ENCODE data around the gene RHBDF1. TPM values are rescaled to one million over a fixed set of nuclear protein-coding genes. Genes with fewer than 3 reads are reported as not detected.
"Not testable (repeated sequence)": the region's sequence is repeated elsewhere in the genome, so short reads cannot be mapped to it uniquely, and the experiment has no call there.

The RHBDF1 gene
- total RNA-seq, 1 donor from 2014 or later = 46.5 TPM

- TF ChIP-seq, protein P1, sequence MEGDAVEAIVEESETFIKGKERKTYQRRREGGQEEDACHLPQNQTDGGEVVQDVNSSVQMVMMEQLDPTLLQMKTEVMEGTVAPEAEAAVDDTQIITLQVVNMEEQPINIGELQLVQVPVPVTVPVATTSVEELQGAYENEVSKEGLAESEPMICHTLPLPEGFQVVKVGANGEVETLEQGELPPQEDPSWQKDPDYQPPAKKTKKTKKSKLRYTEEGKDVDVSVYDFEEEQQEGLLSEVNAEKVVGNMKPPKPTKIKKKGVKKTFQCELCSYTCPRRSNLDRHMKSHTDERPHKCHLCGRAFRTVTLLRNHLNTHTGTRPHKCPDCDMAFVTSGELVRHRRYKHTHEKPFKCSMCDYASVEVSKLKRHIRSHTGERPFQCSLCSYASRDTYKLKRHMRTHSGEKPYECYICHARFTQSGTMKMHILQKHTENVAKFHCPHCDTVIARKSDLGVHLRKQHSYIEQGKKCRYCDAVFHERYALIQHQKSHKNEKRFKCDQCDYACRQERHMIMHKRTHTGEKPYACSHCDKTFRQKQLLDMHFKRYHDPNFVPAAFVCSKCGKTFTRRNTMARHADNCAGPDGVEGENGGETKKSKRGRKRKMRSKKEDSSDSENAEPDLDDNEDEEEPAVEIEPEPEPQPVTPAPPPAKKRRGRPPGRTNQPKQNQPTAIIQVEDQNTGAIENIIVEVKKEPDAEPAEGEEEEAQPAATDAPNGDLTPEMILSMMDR (conservative IDR thresholded peaks at IDR 0.05) = no peak
- H3K36me3 Mint-ChIP-seq (ENCODE audit: low read depth) = peaks cover 23% of the 10 kb centered on the region
- H3K4me1 Mint-ChIP-seq = peaks cover 32% of the 10 kb centered on the region
- peak overlapping the region; percentile 97 for H3K4me3 Mint-ChIP-seq
- H3K27ac Mint-ChIP-seq (ENCODE audit: unreplicated experiment) = no peak overlapping the region
- H3K9me3 Mint-ChIP-seq = no peaks in the 10 kb centered on the region
- no peaks in the 10 kb centered on the region for H3K27me3 Mint-ChIP-seq (ENCODE audit: low read depth)
- DNase-seq (ENCODE audit: low read depth, low spot score) = no peak
These were observed 18.2 kb downstream of the RHBDF1 start for GRCh38 chr16:54237-54581.

- Mint-ChIP-seq H3K27me3 (ENCODE audit: low read depth) (no peaks in the 10 kb centered on the region), H3K27ac (ENCODE audit: unreplicated experiment) (peak within 1 kb of the TSS; percentile 96), H3K9me3 (no peaks in the 10 kb centered on the region), H3K36me3 (ENCODE audit: low read depth) (peaks cover 23% of the 10 kb centered on the region), H3K4me1 (peaks cover 32% of the 10 kb centered on the region), H3K4me3 (peak within 1 kb of the TSS; percentile 97)
- peak; percentile 95 for DNase-seq (ENCODE audit: low read depth, low spot score)
- TF ChIP-seq, protein P1 (conservative IDR thresholded peaks at IDR 0.05) = no peak
These were observed 18.8 kb downstream of the RHBDF1 start, which contains the start of the genes POLR3K and SNRNP25 for GRCh38 chr16:53346-54236. POLR3K (minus strand) TSS chr16:53608; CDS start chr16:53586, 22 bp downstream. SNRNP25 (plus strand) TSS chr16:53828; CDS start chr16:54017, 189 bp downstream.

GRCh38 chr16:50769-51591 lies 21.5 kb downstream of the RHBDF1 start:
- Mint-ChIP-seq H3K4me1 (peaks cover 32% of the 10 kb centered on the region), H3K27me3 (ENCODE audit: low read depth) (no peaks in the 10 kb centered on the region), H3K9me3 (no peaks in the 10 kb centered on the region), H3K27ac (ENCODE audit: unreplicated experiment) (no peak overlapping the region), H3K36me3 (ENCODE audit: low read depth) (peaks cover 21% of the 10 kb centered on the region), H3K4me3 (peak overlapping the region; percentile 70)
- TF ChIP-seq, protein P1 (conservative IDR thresholded peaks at IDR 0.05) = no peak
- no peak for DNase-seq (ENCODE audit: low read depth, low spot score)

DNA sequence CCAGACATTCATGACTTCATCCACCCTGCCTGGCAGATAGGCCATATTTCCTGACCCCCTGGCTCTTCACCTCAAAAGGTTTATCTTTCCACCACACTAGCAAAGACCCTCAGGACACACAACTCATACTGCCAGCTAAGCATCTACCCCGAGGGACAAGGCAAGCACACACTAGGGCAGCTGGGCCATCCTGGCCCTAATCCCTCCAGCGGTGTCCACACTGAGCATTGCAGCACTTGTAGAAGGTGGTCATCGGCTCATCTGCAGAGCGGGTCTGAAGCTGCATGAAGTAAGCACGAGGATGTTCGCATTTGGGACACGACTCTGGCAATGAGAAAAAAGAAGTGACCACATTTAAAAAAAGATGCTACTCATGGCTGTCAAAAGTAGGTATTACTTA lies 25.2 kb downstream of the RHBDF1 start:
- DNase-seq (ENCODE audit: low read depth, low spot score) = no peak
- peaks cover 11% of the 10 kb centered on the region for H3K4me1 Mint-ChIP-seq
- no peaks in the 10 kb centered on the region for H3K9me3 Mint-ChIP-seq
- H3K27me3 Mint-ChIP-seq (ENCODE audit: low read depth) = no peaks in the 10 kb centered on the region
- no peak overlapping the region for H3K4me3 Mint-ChIP-seq
- H3K36me3 Mint-ChIP-seq (ENCODE audit: low read depth) = peaks cover 24% of the 10 kb centered on the region
- H3K27ac Mint-ChIP-seq (ENCODE audit: unreplicated experiment) = no peak overlapping the region
- TF ChIP-seq, protein P1 (conservative IDR thresholded peaks at IDR 0.05) = no peak

DNA sequence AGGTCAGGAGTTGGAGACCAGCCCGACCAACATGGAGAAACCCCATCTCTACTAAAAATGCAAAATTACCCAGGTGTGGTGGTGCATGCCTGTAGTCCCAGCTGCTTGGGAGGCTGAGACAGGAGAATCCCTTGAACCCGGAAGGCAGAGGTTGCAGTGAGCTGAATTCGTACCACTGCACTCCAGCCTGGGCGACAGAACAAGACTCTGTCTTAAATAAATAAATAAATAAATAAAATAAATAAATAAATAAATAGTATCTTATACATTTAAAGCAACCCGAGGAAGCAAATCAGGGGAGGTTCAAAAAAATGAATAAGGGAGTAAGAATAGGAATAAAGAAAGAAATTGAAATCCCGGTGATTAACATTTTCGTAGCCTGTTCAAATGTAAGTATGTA lies 25.9 kb downstream of the RHBDF1 start:
- Mint-ChIP-seq H3K4me1 (peaks cover 10% of the 10 kb centered on the region), H3K36me3 (ENCODE audit: low read depth) (peaks cover 29% of the 10 kb centered on the region)
- not testable (repeated sequence) for H3K9me3 Mint-ChIP-seq; H3K4me3 Mint-ChIP-seq; H3K27me3 Mint-ChIP-seq (ENCODE audit: low read depth); DNase-seq (ENCODE audit: low read depth, low spot score); H3K27ac Mint-ChIP-seq (ENCODE audit: unreplicated experiment)
